GM12801 (cell line): ENCODE data around the gene PARP2.

Source experiments
- TF ChIP-seq, protein P1 (sequence below): IDR thresholded peaks from one replicate; pipeline ENCODE4 v1.5.1; 2011; ENCODE audit warnings: control low read depth; ENCODE audit not compliant: insufficient read length; ENCODE audit errors: extremely low read depth

Gene PARP2

DNA sequence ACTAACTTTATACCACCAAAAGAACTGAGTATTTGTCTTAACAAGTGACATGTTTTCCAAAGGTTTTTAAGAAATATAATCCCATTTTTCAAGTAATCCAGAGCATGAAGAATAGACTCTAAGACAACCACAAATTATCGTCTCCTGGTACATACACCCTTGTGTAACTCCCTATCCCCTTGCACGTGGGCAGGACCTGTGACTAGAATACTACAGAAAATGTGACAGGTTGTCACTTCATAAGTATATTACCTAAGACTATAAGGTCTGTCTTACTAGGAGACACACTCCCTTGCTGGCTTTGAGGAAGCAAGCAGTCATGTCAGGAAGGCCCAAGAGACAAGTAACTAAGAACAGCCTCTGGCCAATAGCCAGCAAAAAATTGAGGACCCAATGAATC, 29.4 kb upstream of the PARP2 start:
- TF ChIP-seq, protein P1, sequence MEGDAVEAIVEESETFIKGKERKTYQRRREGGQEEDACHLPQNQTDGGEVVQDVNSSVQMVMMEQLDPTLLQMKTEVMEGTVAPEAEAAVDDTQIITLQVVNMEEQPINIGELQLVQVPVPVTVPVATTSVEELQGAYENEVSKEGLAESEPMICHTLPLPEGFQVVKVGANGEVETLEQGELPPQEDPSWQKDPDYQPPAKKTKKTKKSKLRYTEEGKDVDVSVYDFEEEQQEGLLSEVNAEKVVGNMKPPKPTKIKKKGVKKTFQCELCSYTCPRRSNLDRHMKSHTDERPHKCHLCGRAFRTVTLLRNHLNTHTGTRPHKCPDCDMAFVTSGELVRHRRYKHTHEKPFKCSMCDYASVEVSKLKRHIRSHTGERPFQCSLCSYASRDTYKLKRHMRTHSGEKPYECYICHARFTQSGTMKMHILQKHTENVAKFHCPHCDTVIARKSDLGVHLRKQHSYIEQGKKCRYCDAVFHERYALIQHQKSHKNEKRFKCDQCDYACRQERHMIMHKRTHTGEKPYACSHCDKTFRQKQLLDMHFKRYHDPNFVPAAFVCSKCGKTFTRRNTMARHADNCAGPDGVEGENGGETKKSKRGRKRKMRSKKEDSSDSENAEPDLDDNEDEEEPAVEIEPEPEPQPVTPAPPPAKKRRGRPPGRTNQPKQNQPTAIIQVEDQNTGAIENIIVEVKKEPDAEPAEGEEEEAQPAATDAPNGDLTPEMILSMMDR, result no peak

DNA sequence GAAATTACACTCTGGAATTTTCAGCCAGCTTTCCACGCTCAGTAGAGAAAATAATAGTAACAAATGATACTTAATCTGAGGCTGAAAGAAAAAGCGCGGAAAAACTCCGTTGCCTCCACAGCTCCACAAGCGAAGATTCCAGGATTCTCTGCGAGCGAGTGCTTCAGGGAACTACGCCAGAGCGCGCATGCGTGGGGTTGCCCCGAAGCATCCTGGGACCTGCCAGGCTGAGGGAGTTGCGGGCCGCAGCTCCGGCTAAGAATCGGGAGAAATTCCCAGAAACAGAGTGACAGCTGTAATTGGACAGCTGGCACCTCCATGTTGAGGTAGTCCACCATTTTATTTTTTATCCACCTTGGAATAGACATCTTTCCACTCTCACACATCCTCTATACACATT, 25.7 kb upstream of the PARP2 start:
- TF ChIP-seq, protein P1, result no peak

DNA sequence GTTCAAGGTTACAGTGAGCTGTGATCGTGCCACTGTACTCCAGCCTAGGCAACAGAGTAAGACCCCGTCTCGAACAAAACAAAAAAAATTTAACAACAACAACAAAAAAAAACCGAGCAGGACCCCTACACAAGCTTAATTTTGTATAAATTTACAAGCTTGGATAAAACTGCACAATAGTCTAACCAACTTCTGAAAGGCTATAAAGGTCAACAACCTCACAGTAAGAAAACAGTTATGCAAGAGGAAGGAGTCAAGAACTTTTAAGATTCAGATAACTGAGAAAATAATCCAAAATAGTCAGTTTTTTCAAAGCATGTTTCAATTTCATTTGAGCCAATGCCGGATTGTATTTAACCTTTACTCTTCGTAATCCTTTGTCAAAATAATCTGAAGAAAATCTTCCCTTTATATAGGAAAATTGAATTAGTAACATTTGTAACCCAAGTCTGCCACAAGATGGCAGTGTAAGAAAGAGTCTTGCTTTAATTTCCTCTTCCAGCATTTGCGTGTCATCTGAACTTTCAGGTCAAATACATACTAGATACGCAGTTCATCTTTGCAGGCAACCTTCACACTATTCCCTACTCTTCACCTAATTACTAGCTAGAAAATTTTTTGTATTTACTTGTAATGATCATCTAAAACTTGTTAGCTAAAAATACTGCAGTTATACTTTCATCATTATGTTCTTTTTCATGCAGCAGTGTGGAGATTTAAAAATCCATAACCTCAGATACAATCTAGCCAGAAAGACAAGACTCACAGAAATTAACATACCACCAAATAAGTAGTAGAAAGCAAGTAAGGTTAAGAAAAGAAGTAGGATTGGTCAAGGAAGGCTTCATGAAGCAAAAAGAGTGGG, 16.2 kb upstream of the PARP2 start:
- TF ChIP-seq, protein P1, result no peak

DNA sequence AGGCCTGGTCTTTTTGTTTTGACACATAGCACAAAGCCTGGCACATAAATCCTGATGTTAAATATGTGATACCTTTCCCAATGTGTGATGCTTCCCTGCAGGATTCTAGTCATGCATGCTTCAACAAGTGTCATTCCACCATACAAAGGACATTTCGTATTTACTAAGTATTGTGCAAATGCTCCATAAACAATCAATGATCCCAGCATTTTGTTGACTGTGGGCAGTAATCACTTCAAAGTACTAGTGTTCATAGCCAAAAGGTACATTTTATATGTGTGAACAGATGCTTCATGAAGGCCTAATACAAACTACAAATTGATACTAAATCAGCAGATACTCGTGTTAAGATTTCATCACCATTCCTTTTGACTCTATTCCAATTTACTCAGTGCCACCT, 14.7 kb upstream of the PARP2 start:
- TF ChIP-seq, protein P1, result no peak

DNA sequence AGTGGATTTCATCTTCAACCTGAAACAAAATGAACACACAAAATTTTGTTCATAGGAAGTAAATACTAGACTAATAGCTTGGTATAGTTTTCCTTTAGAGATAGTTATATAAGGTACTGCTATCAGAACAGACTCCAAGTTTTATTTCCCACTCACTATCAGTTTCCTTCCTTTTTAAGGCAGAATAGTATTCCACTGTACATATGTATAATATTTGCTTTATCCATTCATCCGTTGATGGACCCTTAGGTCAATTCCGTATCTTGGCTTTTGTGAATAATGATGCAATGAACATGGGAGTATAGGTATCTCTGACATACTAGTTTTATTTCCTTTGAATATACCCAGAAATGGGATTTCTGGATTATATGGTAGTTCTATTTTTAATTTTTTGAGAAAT, 14.1 kb upstream of the PARP2 start:
- TF ChIP-seq, protein P1, result no peak

DNA sequence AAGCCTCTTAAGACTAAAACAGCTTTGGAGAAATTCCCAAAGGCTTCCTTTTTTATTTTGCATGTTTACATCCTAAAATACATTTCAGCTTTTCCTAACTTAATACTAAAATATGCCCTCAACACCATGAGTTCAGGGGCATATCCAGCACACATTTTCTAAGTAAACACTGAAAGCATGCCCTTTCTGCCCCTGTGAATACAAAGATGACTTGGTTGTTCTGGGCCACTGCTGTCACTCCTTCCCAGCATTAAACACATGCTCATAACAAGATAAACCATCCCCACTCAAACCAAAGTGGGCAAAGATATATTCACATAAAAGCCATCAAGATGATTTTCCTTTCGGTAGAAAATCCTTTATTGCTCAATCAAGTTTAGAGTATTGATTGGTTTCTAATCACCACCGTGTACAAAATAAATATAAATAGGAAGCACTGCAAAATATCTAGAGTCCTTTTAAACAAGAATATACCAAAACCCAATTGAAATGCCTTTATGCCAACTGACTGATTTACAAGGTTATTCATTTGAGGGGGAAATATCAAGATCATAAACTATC, 12.3 kb upstream of the PARP2 start:
- TF ChIP-seq, protein P1, result no peak

DNA sequence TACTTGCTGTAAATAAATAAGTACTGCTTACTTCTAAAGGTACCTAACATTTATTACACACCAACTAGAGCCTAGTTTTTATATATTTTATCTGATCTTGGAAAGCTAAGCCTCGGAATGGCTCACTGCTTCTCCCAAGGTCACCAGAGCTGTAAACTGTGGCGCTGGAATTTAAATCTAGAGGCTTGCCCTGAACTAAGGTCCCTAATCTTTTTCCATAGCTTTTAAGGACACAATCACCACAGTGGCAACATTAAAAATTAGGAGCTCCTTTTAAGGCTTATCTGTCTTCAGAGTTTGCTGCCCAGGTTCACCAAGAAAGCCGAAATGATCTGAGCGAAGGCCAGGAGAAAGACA, 11.0 kb upstream of the PARP2 start:
- TF ChIP-seq, protein P1, result no peak
